Testis (tissue), 3 donors: Measurements from ENCODE around the gene ALG2. TPM values are rescaled to one million over a fixed set of nuclear protein-coding genes. Genes with fewer than 3 reads are reported as not detected.

Source experiments
- DNase-seq: peaks from one replicate; pipeline ENCODE4 v3.0.0-alpha.2; 2019
- H3K27ac ChIP-seq, 2 donors: fragments of 200-600 bp; sonication (generic); one replicate each; pipeline ENCODE4 v1.5.1; 2019
- H3K27me3 ChIP-seq: fragments of 200-600 bp; sonication (generic); one replicate; pipeline ENCODE4 v1.5.1; 2019
- H3K36me3 ChIP-seq: fragments of 200-600 bp; sonication (generic); one replicate; pipeline ENCODE4 v1.5.1; 2017; ENCODE audit warnings: low read depth; ENCODE audit errors: missing control alignments
- H3K4me1 ChIP-seq: fragments of 200-600 bp; sonication (generic); one replicate; pipeline ENCODE4 v1.5.1; 2019
- H3K4me3 ChIP-seq, 2 donors: fragments of 200-600 bp; sonication (generic); one replicate each; pipeline ENCODE4 v1.5.1; 2017 to 2019
- H3K9me3 ChIP-seq: fragments of 200-600 bp; sonication (generic); one replicate; pipeline ENCODE4 v1.5.1; 2017
- CTCF ChIP-seq, 3 experiments: fragments of 450-650 bp in 2 of 3; fragments of 200-600 bp in 1 of 3; sonication (generic) in 1 of 3; IDR thresholded peaks; one replicate each; pipeline ENCODE4 v1.5.1; 2016 to 2019; ENCODE audit warnings: antibody characterized with exemption in 3 of 3, mild to moderate bottlenecking in 2 of 3, moderate library complexity in 1 of 3
- POLR2A ChIP-seq: fragments of 450-650 bp; IDR thresholded peaks from one replicate; pipeline ENCODE4 v1.6.1; 2017; ENCODE audit warnings: antibody characterized with exemption, mild to moderate bottlenecking, moderate library complexity
- WGBS, 2 donors: methylation state at CpG; one replicate each; pipeline ENCODE4 v1.1.5; 2018; 5-methylcytosine and 5-hydroxymethylcytosine counted together
- intact Hi-C: fragments of 100-400 bp; cut with DNase I; formaldehyde crosslinking; loops from one replicate; pipeline ENCODE4 v1.15.1; 2023; ENCODE audit warnings: low total_unique reads
- polyA plus RNA-seq: library from polyadenylated mRNA; stranded (reverse); fragments of 350-450 nt; fragmentation: Illumina TruSeq; extraction: RNeasy Lipid Tissue Mini Kit (QIAGEN cat#74804); gene quantifications from one replicate; pipeline ENCODE4 v1.2.3, GENCODE V29; 2014; ENCODE audit warnings: low read depth, low replicate concordance; ENCODE audit not compliant: insufficient read depth
- small RNA-seq, 2 donors: library from RNA; depleted of rRNA; stranded (forward); fragments of <200 nt; gene quantifications; one replicate each; pipeline ENCODE3, GENCODE V24; 2016
- total RNA-seq, 2 donors: library from RNA; depleted of rRNA; stranded (reverse); fragments of >200 nt; gene quantifications; one replicate each; pipeline ENCODE4 v1.2.3, GENCODE V29; 2016

Gene ALG2
- total and polyA plus RNA-seq, 3 donors from 2014 or later: 37.9 to 48.0 (median 46.7) TPM

- Histone ChIP-seq H3K4me1 (peaks cover 6% of the 10 kb centered on the region), H3K4me3 (no peak overlapping the region), H3K9me3 (no peaks in the 10 kb centered on the region), H3K27me3 (no peaks in the 10 kb centered on the region), H3K36me3 (no peaks in the 10 kb centered on the region), H3K27ac (no peak overlapping the region)
- no peak for TF ChIP-seq CTCF (IDR thresholded peaks at IDR 0.05)
- no peak for DNase-seq
- intact Hi-C loops: no loop called here
- 53 to 58% methylated on average over 9 to 10 of the region's 10 CpGs for WGBS, 2 donors
Measured at GRCh38 chr9:99169982-99170761, 51.6 kb downstream of the ALG2 start.

- H3K9me3 ChIP-seq: no peaks in the 10 kb centered on the region
- H3K4me1 ChIP-seq: peaks cover 6% of the 10 kb centered on the region
- TF ChIP-seq POLR2A (no peak), CTCF (IDR thresholded peaks at IDR 0.05) (no peak)
- intact Hi-C loops: no loop called here
- H3K4me3 ChIP-seq: no peak overlapping the region
- DNase-seq: no peak
- no peaks in the 10 kb centered on the region for H3K36me3 ChIP-seq
- no peaks in the 10 kb centered on the region for H3K27me3 ChIP-seq
- WGBS, 2 donors: 89 to 95% methylated on average over 2 of the region's 2 CpGs
- no peak overlapping the region for H3K27ac ChIP-seq
Measured at GRCh38 chr9:99169086-99169485, 52.7 kb downstream of the ALG2 start.

- TF ChIP-seq POLR2A: no peak
- no peak for TF ChIP-seq CTCF (IDR thresholded peaks at IDR 0.05)
- Histone ChIP-seq H3K4me1 (no peaks in the 10 kb centered on the region), H3K9me3 (no peaks in the 10 kb centered on the region), H3K27me3 (no peaks in the 10 kb centered on the region), H3K27ac (no peak overlapping the region), H3K4me3 (no peak overlapping the region), H3K36me3 (no peaks in the 10 kb centered on the region)
- 74 to 87% methylated on average over 3 of the region's 3 CpGs for WGBS, 2 donors
- intact Hi-C loops: no loop called here
- no peak for DNase-seq
Measured at GRCh38 chr9:99167694-99168093, 54.0 kb downstream of the ALG2 start.

GRCh38 chr9:99167119-99167518 is 54.6 kb downstream of the ALG2 start:
- no peak overlapping the region for H3K27ac ChIP-seq
- H3K4me3 ChIP-seq: no peak overlapping the region
- no peak for DNase-seq
- intact Hi-C loops: no loop called here
- no peaks in the 10 kb centered on the region for H3K36me3 ChIP-seq
- no peaks in the 10 kb centered on the region for H3K4me1 ChIP-seq
- TF ChIP-seq CTCF (IDR thresholded peaks at IDR 0.05): no peak
- TF ChIP-seq POLR2A: no peak
- H3K9me3 ChIP-seq: no peaks in the 10 kb centered on the region
- 81% methylated on average over 4 of the region's 4 CpGs for WGBS, 2 donors
- no peaks in the 10 kb centered on the region for H3K27me3 ChIP-seq

Small RNA genes lying within 50 kb of the gene (small RNA-seq; reads per million reads assigned to genes)
- gene RN7SL794P: 0 reads per million in 2 donors

Other genes starting within 250 kb of the ALG2 start
- 10 to 100 TPM; 20.9 to 28.7 TPM for gene TGFBR1, start 116.8 kb downstream of the ALG2 start, total RNA-seq
- gene TGFBR1, start 116.8 kb downstream of the ALG2 start, polyA plus RNA-seq: 30.8 TPM
- gene SEC61B, start 340 bp upstream of the ALG2 start, total RNA-seq: 10 to 100 TPM; 78.3 to 91.7 TPM
- 145 TPM for gene SEC61B, start 340 bp upstream of the ALG2 start, polyA plus RNA-seq